ENCODE measurements around the gene SRGAP1.
A peak's percentile ranks its signal among the peaks of the same experiment; 100 is the strongest.
"Not testable (repeated sequence)": the region's sequence is repeated elsewhere in the genome, so short reads cannot be mapped to it uniquely, and the experiment has no call there.

SRGAP1 gene

GRCh38 chr12:63841571-63841970, 2.9 kb upstream of the SRGAP1 start:
- no peak overlapping the region for H3K4me3 ChIP-seq (ENCODE audit: low read depth, low read length)
- in situ Hi-C loops (cut with HindIII; ENCODE audit: low sequenced_read_pairs): no loop called here
- DNase-seq (ENCODE audit: low read depth): no peak
- no peak for TF ChIP-seq CTCF (IDR thresholded peaks at IDR 0.05; ENCODE audit: low read depth, low read length, missing control alignments)

GRCh38 chr12:63842750-63843149, 1.8 kb upstream of the SRGAP1 start:
- H3K4me3 ChIP-seq (ENCODE audit: low read depth, low read length); DNase-seq (ENCODE audit: low read depth); in situ Hi-C loops (cut with HindIII; ENCODE audit: low sequenced_read_pairs): not testable (repeated sequence)

GRCh38 chr12:63843254-63843720, 1.2 kb upstream of the SRGAP1 start:
- DNase-seq (ENCODE audit: low read depth): no peak
- peak overlapping the region; percentile 75 for H3K4me3 ChIP-seq (ENCODE audit: low read depth, low read length)
- in situ Hi-C loops (cut with HindIII; ENCODE audit: low sequenced_read_pairs): no loop called here
- no peak for TF ChIP-seq CTCF (IDR thresholded peaks at IDR 0.05; ENCODE audit: low read depth, low read length, missing control alignments)

GRCh38 chr12:63843721-63844390, 644 bp upstream of the SRGAP1 start:
- in situ Hi-C loops (cut with HindIII; ENCODE audit: low sequenced_read_pairs): no loop called here
- TF ChIP-seq CTCF (IDR thresholded peaks at IDR 0.05; ENCODE audit: low read depth, low read length, missing control alignments): peak; percentile 83
- peak overlapping the region; percentile 75 for H3K4me3 ChIP-seq (ENCODE audit: low read depth, low read length)
- DNase-seq (ENCODE audit: low read depth): peak; percentile 83

- no peak for DNase-seq (ENCODE audit: low read depth)
- in situ Hi-C loops (cut with HindIII; ENCODE audit: low sequenced_read_pairs): no loop called here
- peak overlapping the region; percentile 75 for H3K4me3 ChIP-seq (ENCODE audit: low read depth, low read length)
- no peak for TF ChIP-seq CTCF (IDR thresholded peaks at IDR 0.05; ENCODE audit: low read depth, low read length, missing control alignments)
These were observed 1.2 kb downstream of the SRGAP1 start for GRCh38 chr12:63845726-63846125.

- DNase-seq (ENCODE audit: low read depth): no peak
- no peak for TF ChIP-seq CTCF (IDR thresholded peaks at IDR 0.05; ENCODE audit: low read depth, low read length, missing control alignments)
- in situ Hi-C loops (cut with HindIII; ENCODE audit: low sequenced_read_pairs): no loop called here
- H3K4me3 ChIP-seq (ENCODE audit: low read depth, low read length): peak overlapping the region; percentile 75
These were observed 1.9 kb downstream of the SRGAP1 start for GRCh38 chr12:63846238-63846967.

- no peak for TF ChIP-seq CTCF (IDR thresholded peaks at IDR 0.05; ENCODE audit: low read depth, low read length, missing control alignments)
- H3K4me3 ChIP-seq (ENCODE audit: low read depth, low read length): no peak overlapping the region
- DNase-seq (ENCODE audit: low read depth): no peak
- in situ Hi-C loops (cut with HindIII; ENCODE audit: low sequenced_read_pairs): no loop called here
These were observed 4.0 kb downstream of the SRGAP1 start for GRCh38 chr12:63848450-63848849.

Data from astrocyte of the cerebellum (primary cell).